ENCODE measurements around the gene POU6F1. TPM values are rescaled to one million over a fixed set of nuclear protein-coding genes. Genes with fewer than 3 reads are reported as not detected.

Gene POU6F1
- total RNA-seq, 4 donors from 2014 or later, result 13.3 to 27.2 (median 16.9) TPM

GRCh38 chr12:51245476-51246253 is 27.8 kb upstream of the POU6F1 start:
- H3K4me3 ChIP-seq, result no peak overlapping the region
- no peaks in the 10 kb centered on the region for H3K9me3 ChIP-seq
- peak overlapping the region in 1 of 4 donors; percentile 20 for H3K27ac ChIP-seq (replicated peaks in 1 of 4)
- peaks cover 25 to 41% (median 29%) of the 10 kb centered on the region in 4 donors for H3K4me1 ChIP-seq
- peaks cover 19 to 54% (median 47%) of the 10 kb centered on the region in 4 donors for H3K36me3 ChIP-seq
- DNase-seq (ENCODE audit: extremely low spot score), result no peak
- no peak for TF ChIP-seq POLR2A (IDR thresholded peaks at IDR 0.05; ENCODE audit: low read depth)
- no peak for TF ChIP-seq CTCF (IDR thresholded peaks at IDR 0.05)
- TF ChIP-seq EP300 (IDR thresholded peaks at IDR 0.05), result no peak
- TF ChIP-seq POLR2AphosphoS5 (IDR thresholded peaks at IDR 0.05), result no peak
- no peaks in the 10 kb centered on the region for H3K27me3 ChIP-seq
- 90% methylated on average over 11 of the region's 11 CpGs for WGBS
- intact Hi-C loops (cut with DNase I), result no loop called here

GRCh38 chr12:51244269-51244668 is 26.4 kb upstream of the POU6F1 start:
- intact Hi-C loops (cut with DNase I), result no loop called here
- DNase-seq (ENCODE audit: extremely low spot score), result no peak
- no peak overlapping the region for H3K4me3 ChIP-seq
- no peaks in the 10 kb centered on the region for H3K9me3 ChIP-seq
- peaks cover 24 to 60% (median 55%) of the 10 kb centered on the region in 4 donors for H3K36me3 ChIP-seq
- WGBS, result 63% methylated on average over 4 of the region's 4 CpGs
- H3K27ac ChIP-seq (replicated peaks in 1 of 4), result no peak overlapping the region
- H3K4me1 ChIP-seq, result peaks cover 37 to 53% (median 41%) of the 10 kb centered on the region in 4 donors
- no peaks in the 10 kb centered on the region for H3K27me3 ChIP-seq
- TF ChIP-seq POLR2AphosphoS5 (IDR thresholded peaks at IDR 0.05) (no peak), POLR2A (IDR thresholded peaks at IDR 0.05; ENCODE audit: low read depth) (no peak), CTCF (IDR thresholded peaks at IDR 0.05) (no peak)

- intact Hi-C loops (cut with DNase I), result no loop called here
- H3K4me3 ChIP-seq, result no peak overlapping the region
- H3K4me1 ChIP-seq, result peaks cover 42 to 57% (median 46%) of the 10 kb centered on the region in 4 donors
- 65% methylated on average over 7 of the region's 7 CpGs for WGBS
- no peaks in the 10 kb centered on the region for H3K27me3 ChIP-seq
- peaks cover 24 to 60% (median 54%) of the 10 kb centered on the region in 4 donors for H3K36me3 ChIP-seq
- TF ChIP-seq EP300 (IDR thresholded peaks at IDR 0.05) (no peak), CTCF (IDR thresholded peaks at IDR 0.05) (no peak), POLR2AphosphoS5 (IDR thresholded peaks at IDR 0.05) (no peak), POLR2A (IDR thresholded peaks at IDR 0.05; ENCODE audit: low read depth) (no peak)
- no peak overlapping the region for H3K27ac ChIP-seq (replicated peaks in 1 of 4)
- no peak for DNase-seq (ENCODE audit: extremely low spot score)
- H3K9me3 ChIP-seq, result no peaks in the 10 kb centered on the region
Observed at GRCh38 chr12:51242876-51243275, 25.0 kb upstream of the POU6F1 start.

GRCh38 chr12:51242120-51242519 is 24.3 kb upstream of the POU6F1 start:
- TF ChIP-seq EP300 (IDR thresholded peaks at IDR 0.05) (no peak), CTCF (IDR thresholded peaks at IDR 0.05) (no peak), POLR2A (IDR thresholded peaks at IDR 0.05; ENCODE audit: low read depth) (no peak), POLR2AphosphoS5 (IDR thresholded peaks at IDR 0.05) (no peak)
- Histone ChIP-seq H3K4me3 (no peak overlapping the region), H3K27ac (replicated peaks in 1 of 4) (peak overlapping the region in 1 of 4 donors; percentile 38), H3K9me3 (no peaks in the 10 kb centered on the region), H3K4me1 (peaks cover 42 to 51% (median 43%) of the 10 kb centered on the region in 4 donors), H3K27me3 (no peaks in the 10 kb centered on the region), H3K36me3 (peaks cover 24 to 60% (median 53%) of the 10 kb centered on the region in 4 donors)
- no peak for DNase-seq (ENCODE audit: extremely low spot score)
- 76% methylated on average over 7 of the region's 7 CpGs for WGBS
- intact Hi-C loops (cut with DNase I), result no loop called here

Measured in esophagus muscularis mucosa (tissue), 4 donors.